HCT116 (cell line): ENCODE measurements around the gene CLDN9. TPM values are rescaled to one million over a fixed set of nuclear protein-coding genes. Genes with fewer than 3 reads are reported as not detected.

ENCODE experiments used
- ATAC-seq: fragments of 200-7000 bp; cut with Tn5 transposase; 2 replicates; pipeline ENCODE4 v1.9.1; 2020; ENCODE audit warnings: mild to moderate bottlenecking, moderate library complexity
- BruUV-seq: library from RNA; stranded (reverse); fragments of 400-500 nt; replicated peaks from 2 replicates; lab custom pipeline; 2021; lab: Mats Ljungman, UMichigan
- CTCF ChIA-PET: fragments of 300-600 bp; sonication (Branson Sonifier 250); formaldehyde crosslinking; loops from one replicate; lab custom pipeline; 2021; ENCODE audit warnings: antibody characterized with exemption; lab: Charles Lee
- POLR2A ChIA-PET: fragments of 300-600, 350-600 bp; sonication (Branson Sonifier 250); formaldehyde crosslinking; loops from one replicate; lab custom pipeline; 2021; ENCODE audit warnings: antibody characterized with exemption; lab: Charles Lee
- RAD21 ChIA-PET, 2 experiments: fragments of 300-600 bp; sonication (Branson Sonifier 250); formaldehyde crosslinking; loops; one replicate each; lab custom pipeline; 2023; ENCODE audit warnings: low total read pairs in 2 of 2; ENCODE audit not compliant: uncharacterized antibody in 2 of 2, unreplicated experiment in 2 of 2, low non-redundant PET in 1 of 2; lab: Charles Lee
- DNase-seq: peaks from one replicate; pipeline ENCODE4 v3.0.0-alpha.2; 2010; ENCODE audit warnings: low read depth, low spot score
- H2AFZ ChIP-seq: fragments of 200-600 bp; shearing (Covaris generic), sonication (generic); 2 replicates; pipeline ENCODE4 v1.6.1; 2017; ENCODE audit warnings: low read depth, mixed run types, mixed read lengths, antibody characterized with exemption, low read length; ENCODE audit not compliant: poor library complexity, severe bottlenecking
- H3K27ac ChIP-seq: 2 replicates; pipeline ENCODE4 v1.5.1; 2012; ENCODE audit warnings: low read depth, low read length
- H3K27me3 ChIP-seq: fragments of 200-600 bp; sonication (generic); 2 replicates; pipeline ENCODE4 v1.6.1; 2016; ENCODE audit warnings: mixed run types, low read length, mixed read lengths; ENCODE audit not compliant: insufficient read depth
- H3K36me3 ChIP-seq, 2 experiments: fragments of 200-500 bp in 1 of 2; fragments of 200-600 bp in 1 of 2; sonication (Bioruptor generic) in 1 of 2; sonication (generic) in 1 of 2; 2 replicates each; pipeline versions ENCODE4 v1.5.1 to v1.6.1; 2014 to 2016; ENCODE audit warnings: low read length in 2 of 2, inconsistent platforms in 1 of 2, mixed read lengths in 1 of 2, mixed run types in 1 of 2; ENCODE audit not compliant: insufficient read depth in 2 of 2, control insufficient read depth in 1 of 2
- H3K4me1 ChIP-seq, 2 experiments: fragments of 200-600 bp in 1 of 2; sonication (generic) in 1 of 2; 2 replicates each; pipeline versions ENCODE4 v1.5.1 to v1.6.1; 2012 to 2017; ENCODE audit warnings: low read length in 2 of 2, inconsistent platforms in 1 of 2, mild to moderate bottlenecking in 1 of 2, mixed read lengths in 1 of 2, mixed run types in 1 of 2, moderate library complexity in 1 of 2; ENCODE audit not compliant: insufficient read depth in 2 of 2, control insufficient read depth in 1 of 2
- H3K4me2 ChIP-seq: fragments of 200-600 bp; sonication (generic); 2 replicates; pipeline ENCODE4 v1.6.1; 2017; ENCODE audit warnings: mixed run types, low read length, mixed read lengths
- H3K4me3 ChIP-seq, 2 experiments: fragments of 200-600 bp in 1 of 2; sonication (generic) in 1 of 2; replicated peaks in 1 of 2; 2 replicates each; pipeline ENCODE4 v1.5.1; 2011 to 2016; ENCODE audit warnings: low read length in 2 of 2, control low read depth in 1 of 2, low read depth in 1 of 2, mild to moderate bottlenecking in 1 of 2, mixed read lengths in 1 of 2, mixed run types in 1 of 2
- H3K79me2 ChIP-seq: fragments of 200-600 bp; sonication (generic); 2 replicates; pipeline ENCODE4 v1.6.1; 2017; ENCODE audit warnings: mild to moderate bottlenecking, mixed run types, low read length, moderate library complexity, mixed read lengths; ENCODE audit not compliant: insufficient read depth
- H3K9ac ChIP-seq: fragments of 200-600 bp; sonication (generic); 2 replicates; pipeline ENCODE4 v1.6.1; 2016; ENCODE audit warnings: low read length, mixed read lengths
- H3K9me2 ChIP-seq: fragments of 200-600 bp; sonication (generic), shearing (Covaris generic); 2 replicates; pipeline ENCODE4 v1.6.1; 2017; ENCODE audit warnings: mixed run types, mild to moderate bottlenecking, moderate library complexity; ENCODE audit not compliant: insufficient read depth
- H3K9me3 ChIP-seq, 2 experiments: fragments of 200-500 bp in 1 of 2; fragments of 200-600 bp in 1 of 2; sonication (Bioruptor generic) in 1 of 2; sonication (generic) in 1 of 2; 2 replicates each; pipeline ENCODE4 v1.6.1; 2014 to 2017; ENCODE audit warnings: low read length in 2 of 2, mixed read lengths in 2 of 2, inconsistent platforms in 1 of 2, low read depth in 1 of 2, mild to moderate bottlenecking in 1 of 2, mixed run types in 1 of 2, moderate library complexity in 1 of 2; ENCODE audit not compliant: control insufficient read depth in 1 of 2, insufficient read depth in 1 of 2
- H4K20me1 ChIP-seq: fragments of 200-600 bp; sonication (generic), shearing (Covaris generic); 2 replicates; pipeline ENCODE4 v1.6.1; 2017; ENCODE audit warnings: mixed run types, mild to moderate bottlenecking, moderate library complexity; ENCODE audit not compliant: insufficient read depth
- CEBPB ChIP-seq: IDR thresholded peaks from 2 replicates; pipeline ENCODE4 v1.6.1; 2012; ENCODE audit warnings: low read depth
- EZH2 ChIP-seq: fragments of 200-600 bp; sonication (generic); IDR thresholded peaks from 2 replicates; pipeline ENCODE4 v1.6.1; 2017; ENCODE audit warnings: antibody characterized with exemption, mixed run types
- FOSL1 ChIP-seq: IDR thresholded peaks from 2 replicates; pipeline ENCODE4 v1.6.1; 2012; ENCODE audit warnings: low read depth
- JUND ChIP-seq: IDR thresholded peaks from 2 replicates; pipeline ENCODE4 v1.6.1; 2012
- POLR2A ChIP-seq: IDR thresholded peaks from 2 replicates; pipeline ENCODE4 v1.7.0; 2011; ENCODE audit warnings: borderline replicate concordance; ENCODE audit not compliant: insufficient read depth, insufficient read length; ENCODE audit errors: extremely low read depth
- SIN3A ChIP-seq: IDR thresholded peaks from 2 replicates; pipeline ENCODE4 v1.6.1; 2012; ENCODE audit warnings: low read depth
- ZFX ChIP-seq: fragments of 450-650 bp; IDR thresholded peaks from 2 replicates; pipeline ENCODE4 v1.6.1; 2017
- intact Hi-C: fragments of 100-400 bp; cut with micrococcal nuclease; formaldehyde crosslinking; loops from 2 replicates; pipeline ENCODE4 v1.10.0; 2022
- total RNA-seq: library from RNA; stranded (reverse); gene quantifications from one replicate; pipeline ENCODE4 v1.2.1, GENCODE V29; 2021; ENCODE audit not compliant: unreplicated experiment
- TF ChIP-seq, protein P1 (sequence below): IDR thresholded peaks from 2 replicates; pipeline ENCODE4 v1.6.1; 2012
- TF ChIP-seq, protein P2 (sequence below): IDR thresholded peaks from 2 replicates; pipeline ENCODE4 v1.6.1; 2012; ENCODE audit warnings: low read depth

Gene CLDN9
- total RNA-seq, 1 experiment from 2014 or later: 0.76 TPM

DNA sequence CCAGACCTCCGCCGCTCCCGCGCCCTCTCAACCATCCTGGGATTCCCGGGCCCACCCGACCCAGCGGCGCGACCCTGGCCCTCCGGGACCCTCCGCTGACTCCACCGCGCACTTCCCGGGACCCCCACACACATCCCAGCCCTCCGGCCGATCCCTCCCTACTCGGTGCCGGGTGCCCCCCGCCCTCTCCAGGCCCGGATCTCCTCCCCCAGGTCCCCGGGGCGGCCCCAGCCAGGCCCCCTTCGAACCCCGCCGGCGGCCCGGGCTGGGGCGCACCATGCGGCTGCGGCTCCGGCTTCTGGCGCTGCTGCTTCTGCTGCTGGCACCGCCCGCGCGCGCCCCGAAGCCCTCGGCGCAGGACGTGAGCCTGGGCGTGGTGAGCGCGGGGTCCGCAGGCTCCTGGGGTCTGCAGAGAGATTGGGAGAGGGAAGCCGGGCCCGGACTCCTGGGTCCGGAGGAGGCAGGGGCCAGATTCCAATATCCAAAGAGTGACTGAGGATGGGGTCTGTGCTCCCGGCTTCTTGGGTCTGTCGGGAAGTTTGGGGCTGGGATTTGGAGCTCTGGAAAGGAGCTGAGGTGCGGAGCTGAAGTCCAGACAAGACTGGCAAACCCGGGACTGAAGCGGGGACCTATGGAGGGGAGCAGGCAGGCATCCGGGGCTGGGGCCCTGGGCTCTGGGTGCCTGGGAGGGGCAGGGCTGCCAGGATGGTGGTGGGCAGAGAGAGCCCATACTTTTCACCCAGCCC lies 34.1 kb downstream of the CLDN9 start:
- no peak overlapping the region; the same call in 1 of the 2 replicates for H3K27ac ChIP-seq

More for the DNA sequence above, 34.1 kb downstream of the CLDN9 start:
- POLR2A ChIA-PET: interaction anchor here (2.3 kb wide), 1 partner anchor 12 kb away, joined by 6 read pairs; no protein-coding TSS in a partner anchor
- peaks cover 5 to 52% of the 10 kb centered on the region in 2 experiments for H3K4me1 ChIP-seq
- H3K79me2 ChIP-seq: no peaks in the 10 kb centered on the region
- H3K9me2 ChIP-seq: no peaks in the 10 kb centered on the region
- no peaks in the 10 kb centered on the region for H4K20me1 ChIP-seq
- intact Hi-C loops: no loop called here
- peak overlapping the region; percentile 99 for H3K4me2 ChIP-seq
- no peak for TF ChIP-seq FOSL1
- no peak for TF ChIP-seq SIN3A
- TF ChIP-seq JUND: no peak
- no peak for TF ChIP-seq CEBPB
- no peak for TF ChIP-seq EZH2
- no peak for TF ChIP-seq ZFX
- TF ChIP-seq, protein P1, sequence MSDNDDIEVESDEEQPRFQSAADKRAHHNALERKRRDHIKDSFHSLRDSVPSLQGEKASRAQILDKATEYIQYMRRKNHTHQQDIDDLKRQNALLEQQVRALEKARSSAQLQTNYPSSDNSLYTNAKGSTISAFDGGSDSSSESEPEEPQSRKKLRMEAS: no peak
- TF ChIP-seq POLR2A: no peak
- TF ChIP-seq, protein P2, sequence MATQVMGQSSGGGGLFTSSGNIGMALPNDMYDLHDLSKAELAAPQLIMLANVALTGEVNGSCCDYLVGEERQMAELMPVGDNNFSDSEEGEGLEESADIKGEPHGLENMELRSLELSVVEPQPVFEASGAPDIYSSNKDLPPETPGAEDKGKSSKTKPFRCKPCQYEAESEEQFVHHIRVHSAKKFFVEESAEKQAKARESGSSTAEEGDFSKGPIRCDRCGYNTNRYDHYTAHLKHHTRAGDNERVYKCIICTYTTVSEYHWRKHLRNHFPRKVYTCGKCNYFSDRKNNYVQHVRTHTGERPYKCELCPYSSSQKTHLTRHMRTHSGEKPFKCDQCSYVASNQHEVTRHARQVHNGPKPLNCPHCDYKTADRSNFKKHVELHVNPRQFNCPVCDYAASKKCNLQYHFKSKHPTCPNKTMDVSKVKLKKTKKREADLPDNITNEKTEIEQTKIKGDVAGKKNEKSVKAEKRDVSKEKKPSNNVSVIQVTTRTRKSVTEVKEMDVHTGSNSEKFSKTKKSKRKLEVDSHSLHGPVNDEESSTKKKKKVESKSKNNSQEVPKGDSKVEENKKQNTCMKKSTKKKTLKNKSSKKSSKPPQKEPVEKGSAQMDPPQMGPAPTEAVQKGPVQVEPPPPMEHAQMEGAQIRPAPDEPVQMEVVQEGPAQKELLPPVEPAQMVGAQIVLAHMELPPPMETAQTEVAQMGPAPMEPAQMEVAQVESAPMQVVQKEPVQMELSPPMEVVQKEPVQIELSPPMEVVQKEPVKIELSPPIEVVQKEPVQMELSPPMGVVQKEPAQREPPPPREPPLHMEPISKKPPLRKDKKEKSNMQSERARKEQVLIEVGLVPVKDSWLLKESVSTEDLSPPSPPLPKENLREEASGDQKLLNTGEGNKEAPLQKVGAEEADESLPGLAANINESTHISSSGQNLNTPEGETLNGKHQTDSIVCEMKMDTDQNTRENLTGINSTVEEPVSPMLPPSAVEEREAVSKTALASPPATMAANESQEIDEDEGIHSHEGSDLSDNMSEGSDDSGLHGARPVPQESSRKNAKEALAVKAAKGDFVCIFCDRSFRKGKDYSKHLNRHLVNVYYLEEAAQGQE: no peak
- BruUV-seq: no TSS peak
- DNase-seq: no peak
- ATAC-seq: peak; percentile 8; the same call in 1 of the 2 replicates
- H3K27me3 ChIP-seq: no peaks in the 10 kb centered on the region
- H3K4me3 ChIP-seq: peak overlapping the region; percentile 56 to 79
- H3K9ac ChIP-seq: peak overlapping the region; percentile 81
- H2AFZ ChIP-seq: no peak overlapping the region
- H3K9me3 ChIP-seq: no peaks in the 10 kb centered on the region
- RAD21 ChIA-PET: no interaction called here
- CTCF ChIA-PET: interaction anchor here (4.3 kb wide), 1 partner anchor 12 kb away, joined by 16 read pairs; no protein-coding TSS in a partner anchor
- H3K36me3 ChIP-seq: no peaks in the 10 kb centered on the region
